IPS-NIHi11 (cell line): Measurements from ENCODE around the gene KLHL30.

Source experiments
- DNase-seq: peaks from one replicate; pipeline ENCODE4 v3.0.0; 2012; ENCODE audit warnings: mixed read lengths, low spot score

Gene KLHL30

GRCh38 chr2:238138331-238139195, at the start of gene KLHL30:
KLHL30 (plus strand) TSS chr2:238138668; CDS start chr2:238140755, 2,087 bp downstream.
- no peak for DNase-seq

DNA sequence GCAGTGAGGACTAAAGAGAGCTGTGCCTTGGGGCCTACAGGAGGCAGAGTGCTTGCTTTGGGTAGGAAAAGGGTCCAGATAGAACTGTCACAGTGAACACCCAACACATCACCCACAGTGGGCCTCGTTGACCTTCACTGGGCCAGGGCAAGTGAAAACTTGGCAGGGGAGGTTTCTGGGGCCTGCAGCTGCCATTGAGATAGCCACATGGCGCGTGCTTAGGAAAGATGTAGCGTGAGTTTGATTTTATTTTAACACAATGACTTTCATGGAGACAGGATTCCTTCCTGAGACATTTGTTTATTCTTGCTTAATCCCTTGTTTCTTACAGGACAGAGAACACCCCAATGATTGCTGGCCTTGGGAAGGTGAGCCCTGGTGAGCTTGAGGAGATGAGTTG, 47.6 kb upstream of the KLHL30 start:
- no peak for DNase-seq

DNA sequence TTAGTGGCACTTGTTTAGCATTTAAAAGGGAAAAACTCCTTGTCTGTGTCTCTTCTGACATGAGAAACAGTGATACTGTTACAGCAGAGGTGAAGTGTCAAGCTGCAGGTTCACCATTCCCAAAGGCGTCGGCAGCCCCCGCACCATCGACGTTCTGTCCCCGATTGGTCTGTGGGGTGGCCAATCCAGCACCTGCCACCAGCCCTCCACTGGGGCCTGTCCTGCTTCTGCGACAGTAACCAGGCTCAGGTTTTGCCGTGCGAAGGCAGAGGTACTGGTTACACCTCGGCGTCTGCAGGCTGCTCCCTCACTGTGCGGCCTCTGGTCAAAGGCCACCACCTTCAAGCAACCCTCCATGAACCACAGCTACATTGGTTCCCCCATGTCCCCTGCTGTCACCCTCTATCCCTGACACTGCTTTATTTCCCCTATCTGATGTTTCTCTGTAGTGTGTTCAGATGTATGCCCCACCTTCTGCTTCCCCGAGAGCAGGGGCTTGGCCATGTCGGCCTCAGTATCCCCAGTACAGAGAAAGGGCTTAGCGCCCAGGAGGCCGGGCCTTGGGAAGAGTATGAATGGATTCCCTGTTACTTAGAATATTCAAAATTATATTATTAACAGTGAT, 46.9 kb upstream of the KLHL30 start:
- peak; percentile 5 for DNase-seq

DNA sequence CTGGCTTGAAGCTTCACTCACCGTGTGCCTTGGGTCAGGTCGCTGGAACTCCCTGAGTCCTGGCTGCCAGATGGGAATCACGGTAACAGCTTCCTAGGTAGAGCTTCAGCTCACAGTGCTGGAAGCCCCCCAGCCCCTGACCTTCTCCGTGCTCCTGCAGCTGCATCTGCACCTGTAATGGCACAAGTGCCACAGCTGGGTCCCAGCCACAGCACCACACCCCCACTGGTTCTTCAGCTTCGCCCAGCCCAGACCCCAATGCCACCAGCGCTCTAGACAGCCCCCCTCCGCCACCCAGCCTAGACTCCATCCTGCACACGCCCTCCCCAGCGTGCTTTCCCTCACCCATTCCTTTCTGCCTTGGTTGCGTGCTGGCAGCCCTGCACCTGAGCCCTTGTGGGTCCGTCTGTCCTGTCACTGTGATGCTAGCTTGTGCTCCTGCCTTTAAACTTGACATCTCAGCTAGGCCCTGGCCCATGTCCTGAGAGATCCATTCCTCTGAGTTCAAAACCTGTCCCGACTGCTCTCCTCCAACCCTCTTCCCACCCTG, 45.9 kb upstream of the KLHL30 start:
- DNase-seq = peak; percentile 4

- DNase-seq = peak; percentile 23
These were observed 45.0 kb upstream of the KLHL30 start for GRCh38 chr2:238093181-238094140.

GRCh38 chr2:238094438-238095022, 43.9 kb upstream of the KLHL30 start:
- no peak for DNase-seq

DNA sequence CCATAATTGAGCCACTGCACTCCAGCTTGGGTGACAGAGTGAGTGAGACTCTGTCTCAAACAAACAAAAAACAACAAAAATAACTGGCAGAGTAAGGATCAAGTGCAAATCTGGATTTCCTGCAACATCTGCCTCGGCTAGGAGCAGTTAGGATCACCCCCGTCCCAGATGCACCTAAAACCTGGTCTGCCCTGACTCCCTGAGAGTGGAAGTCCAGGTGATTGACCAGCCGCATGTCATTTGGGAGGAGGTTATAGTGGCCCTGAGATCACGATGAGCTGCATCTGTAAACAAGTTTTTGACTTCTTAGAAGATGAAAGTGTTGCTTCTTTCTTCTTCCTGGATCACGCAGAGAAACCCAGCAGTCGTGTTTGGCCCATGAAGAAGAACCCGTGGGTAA, 43.3 kb upstream of the KLHL30 start:
- no peak for DNase-seq

DNA sequence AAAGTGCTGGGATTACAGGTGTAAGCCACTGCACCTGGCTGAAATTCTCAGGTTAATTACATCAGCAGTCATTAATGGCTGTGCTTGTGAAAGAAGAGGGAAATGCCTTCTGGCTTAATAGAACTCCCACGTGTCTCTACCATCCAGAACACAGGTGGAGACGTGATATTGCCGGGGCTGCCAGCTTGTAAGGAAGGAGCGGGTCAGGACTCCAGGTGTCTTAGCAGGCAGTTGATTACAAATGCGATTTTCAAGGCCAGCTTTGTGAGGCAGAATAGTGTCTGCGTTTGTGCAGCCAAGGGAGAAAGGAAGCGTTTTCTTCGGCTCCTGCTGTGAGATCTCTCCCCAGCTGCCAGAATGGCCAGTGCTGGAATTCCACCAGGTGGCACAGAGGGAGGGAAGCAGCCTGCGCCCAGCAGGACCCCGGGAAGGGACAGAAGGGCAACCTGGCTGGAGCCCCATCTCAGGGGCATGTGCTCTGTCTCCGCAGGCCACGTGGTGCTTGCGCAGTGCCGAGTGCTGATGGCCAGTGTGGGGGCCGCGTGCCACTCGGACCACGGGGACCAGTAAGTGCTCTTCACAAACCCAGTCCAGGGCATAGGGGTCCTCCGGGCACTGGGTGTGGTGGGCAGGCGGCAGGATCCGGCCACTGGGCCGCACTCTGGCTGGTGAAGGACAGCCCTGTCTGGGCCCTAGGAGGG, 42.0 kb upstream of the KLHL30 start:
- DNase-seq = peak; percentile 55

DNA sequence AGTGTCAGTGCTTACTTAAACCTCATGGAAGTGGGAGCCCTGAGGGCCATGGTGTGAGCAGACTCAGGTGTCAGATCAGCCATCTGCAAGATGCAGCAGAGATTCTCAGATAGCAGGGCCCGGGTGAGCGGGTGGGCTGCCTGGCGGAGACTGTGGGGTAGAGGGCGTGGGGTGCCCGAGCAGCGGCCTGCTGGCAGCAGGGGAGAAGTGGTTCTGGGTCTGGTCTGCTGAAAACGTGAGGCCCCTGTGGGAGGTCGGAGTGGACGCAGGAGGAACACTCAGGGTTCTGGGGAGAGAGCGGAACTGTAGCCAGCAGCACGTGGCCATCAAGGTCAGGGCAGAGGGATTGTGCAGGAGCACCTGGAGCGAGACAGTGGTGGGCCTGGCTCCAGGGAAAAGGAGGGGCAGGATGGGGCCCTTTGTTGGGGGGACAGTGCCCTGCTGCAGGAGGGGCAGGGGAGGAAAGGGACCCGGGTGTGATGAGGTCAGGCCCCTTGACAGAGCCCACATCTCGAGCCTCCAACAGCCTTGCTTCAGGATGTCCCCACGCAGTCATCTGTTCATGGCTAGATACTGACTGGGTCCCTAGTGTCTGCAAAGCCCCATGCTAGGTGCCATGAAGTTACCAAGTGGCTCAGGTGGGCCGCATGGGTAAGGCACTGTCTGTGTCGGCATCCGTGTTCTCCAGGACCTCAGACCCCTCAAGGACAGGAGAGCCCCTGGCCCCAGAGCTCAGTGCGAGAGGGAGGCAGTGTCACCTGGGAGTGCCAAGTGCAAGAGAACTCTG, 41.1 kb upstream of the KLHL30 start:
- peak; percentile 16 for DNase-seq

DNA sequence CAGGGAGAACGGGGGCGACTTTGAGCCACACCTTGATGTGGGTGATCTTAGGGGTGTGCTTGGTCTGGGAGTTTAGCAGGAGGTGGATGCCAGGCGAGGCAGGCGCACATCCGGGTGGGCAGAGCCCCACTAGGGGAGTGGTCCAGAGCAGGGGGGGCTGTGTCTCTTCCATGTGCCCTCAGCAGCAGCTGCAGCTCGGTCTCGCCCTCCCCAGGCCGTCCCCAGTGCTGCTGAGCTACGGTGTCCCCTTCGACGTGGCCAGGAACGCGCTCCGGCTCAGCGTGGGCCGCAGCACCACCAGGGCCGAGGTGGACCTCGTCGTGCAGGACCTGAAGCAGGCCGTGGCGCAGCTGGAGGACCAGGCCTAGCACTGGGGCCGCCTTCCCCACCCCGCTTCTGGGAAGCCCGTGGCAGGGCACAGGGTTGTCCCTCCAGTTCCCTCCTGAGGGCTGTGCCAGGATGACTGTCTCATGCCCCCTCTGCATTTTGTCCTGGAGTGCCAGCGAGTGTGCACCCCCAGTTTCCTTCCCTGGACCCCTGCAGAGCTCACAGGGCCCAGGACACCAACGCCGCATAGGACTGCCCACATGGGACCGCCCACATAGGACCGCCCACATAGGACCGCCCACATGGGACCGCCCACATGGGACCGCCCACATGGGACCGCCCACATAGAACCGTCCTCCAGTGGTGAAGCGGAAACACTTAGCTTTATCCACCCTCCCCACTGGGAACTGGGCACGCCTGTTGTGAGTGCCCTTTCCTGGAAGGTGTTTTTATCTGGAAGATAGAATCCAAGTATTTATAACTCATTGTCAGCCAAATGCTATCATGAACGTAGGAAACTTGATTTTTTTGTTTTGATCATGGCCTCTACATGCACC, 40.2 kb upstream of the KLHL30 start:
- DNase-seq = peak; percentile 91

- DNase-seq = no peak
These were observed 39.4 kb upstream of the KLHL30 start for GRCh38 chr2:238098901-238099713.

DNA sequence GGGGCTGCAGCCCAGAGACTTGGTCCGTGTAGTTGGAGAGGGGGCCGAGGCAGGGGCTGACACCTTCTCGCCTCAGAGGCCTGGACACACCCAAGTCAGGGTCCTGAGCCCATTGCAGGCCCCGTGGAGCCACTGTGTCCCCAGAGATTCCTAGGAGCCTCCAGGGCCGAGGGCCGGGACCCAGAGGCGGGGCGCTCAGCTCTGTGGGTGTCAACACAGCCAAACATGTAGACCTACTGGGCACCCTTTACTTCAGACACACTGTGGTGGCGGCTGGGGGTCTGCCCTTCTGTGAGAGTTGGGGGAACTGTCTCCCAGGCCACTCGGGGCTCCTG, 38.8 kb upstream of the KLHL30 start:
- peak; percentile 5 for DNase-seq

DNA sequence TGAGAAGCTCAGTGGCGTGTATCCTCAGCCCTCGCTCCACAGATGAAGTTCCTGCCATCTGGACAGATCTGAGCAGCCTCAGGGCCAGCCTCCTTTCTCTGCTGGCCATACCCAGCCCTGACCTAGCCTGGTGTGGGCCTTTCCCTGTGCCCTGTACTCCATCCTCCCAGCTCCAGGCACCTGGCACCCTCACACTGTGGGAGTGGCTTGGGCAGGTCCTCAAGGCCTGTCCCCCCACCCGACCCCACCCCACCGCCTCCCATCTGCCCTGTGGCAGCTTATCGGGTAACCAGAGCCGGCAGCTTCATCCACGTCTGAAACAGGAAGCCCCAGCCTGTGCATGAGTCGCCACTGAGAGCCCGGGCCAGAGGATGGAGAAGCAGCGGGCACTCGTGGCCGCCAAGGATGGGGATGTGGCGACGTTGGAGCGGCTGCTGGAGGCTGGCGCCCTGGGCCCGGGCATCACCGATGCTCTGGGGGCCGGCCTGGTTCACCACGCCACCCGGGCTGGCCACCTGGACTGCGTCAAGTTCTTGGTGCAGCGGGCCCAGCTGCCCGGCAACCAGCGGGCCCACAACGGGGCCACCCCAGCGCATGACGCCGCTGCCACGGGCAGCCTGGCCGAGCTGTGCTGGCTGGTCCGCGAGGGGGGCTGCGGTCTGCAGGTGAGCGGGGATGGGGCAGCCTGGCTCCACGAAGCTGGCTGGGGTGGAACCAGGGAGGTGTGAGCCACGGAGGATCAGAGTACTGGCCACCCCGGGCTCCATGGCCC, 38.2 kb upstream of the KLHL30 start, which contains the start of gene ESPNL:
ESPNL (plus strand) TSS at position 292 of the 772 bp plus-strand sequence; CDS start at position 372, 80 bp downstream.
- DNase-seq = peak; percentile 14

DNA sequence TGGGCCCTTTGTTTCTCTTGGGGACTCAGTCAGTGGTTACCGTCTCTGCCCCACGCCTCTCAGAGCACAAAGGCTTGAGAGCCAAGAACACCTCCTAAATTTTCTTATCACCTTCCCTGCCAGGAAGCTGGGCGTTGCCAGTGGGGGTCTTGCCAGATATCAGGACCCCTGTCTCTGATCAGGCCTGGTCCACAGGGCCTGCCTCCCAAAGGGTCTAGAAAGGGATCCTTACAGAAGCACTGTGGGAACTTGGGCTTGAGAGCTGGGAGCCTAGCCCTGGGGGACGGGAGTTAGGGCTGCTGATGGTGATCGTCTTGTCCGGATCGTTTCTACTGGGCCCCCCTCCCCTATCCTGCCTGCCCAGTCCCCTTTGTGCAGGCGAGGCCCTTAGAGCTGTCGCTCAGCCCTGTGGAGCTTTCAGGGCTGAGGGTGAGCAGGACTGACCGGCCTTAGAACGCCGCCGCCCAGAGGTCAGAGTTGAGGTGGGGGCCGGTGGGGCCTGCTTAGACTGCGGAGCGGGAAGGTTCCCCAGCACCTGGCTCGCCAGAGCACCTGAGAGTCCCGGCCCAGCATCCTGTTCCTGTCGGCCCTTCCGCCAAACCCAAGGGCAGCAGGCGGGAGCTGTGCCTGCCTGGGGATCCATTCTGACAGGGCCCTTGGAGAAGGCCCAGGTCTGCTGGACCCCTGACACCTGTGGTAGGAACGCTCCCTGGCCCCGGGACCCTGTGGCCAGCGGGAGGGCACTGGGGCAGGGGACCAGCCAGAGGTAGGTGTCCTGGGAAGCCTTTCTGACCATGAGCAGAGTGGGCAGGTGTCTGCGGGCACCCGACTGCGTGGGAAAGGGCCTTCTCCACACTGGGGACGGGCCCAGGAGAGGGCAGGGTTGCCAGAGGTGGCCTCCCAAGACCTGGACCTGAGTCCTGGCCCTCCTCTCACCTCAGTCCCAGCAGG, 37.4 kb upstream of the KLHL30 start:
- DNase-seq = peak; percentile 10

DNA sequence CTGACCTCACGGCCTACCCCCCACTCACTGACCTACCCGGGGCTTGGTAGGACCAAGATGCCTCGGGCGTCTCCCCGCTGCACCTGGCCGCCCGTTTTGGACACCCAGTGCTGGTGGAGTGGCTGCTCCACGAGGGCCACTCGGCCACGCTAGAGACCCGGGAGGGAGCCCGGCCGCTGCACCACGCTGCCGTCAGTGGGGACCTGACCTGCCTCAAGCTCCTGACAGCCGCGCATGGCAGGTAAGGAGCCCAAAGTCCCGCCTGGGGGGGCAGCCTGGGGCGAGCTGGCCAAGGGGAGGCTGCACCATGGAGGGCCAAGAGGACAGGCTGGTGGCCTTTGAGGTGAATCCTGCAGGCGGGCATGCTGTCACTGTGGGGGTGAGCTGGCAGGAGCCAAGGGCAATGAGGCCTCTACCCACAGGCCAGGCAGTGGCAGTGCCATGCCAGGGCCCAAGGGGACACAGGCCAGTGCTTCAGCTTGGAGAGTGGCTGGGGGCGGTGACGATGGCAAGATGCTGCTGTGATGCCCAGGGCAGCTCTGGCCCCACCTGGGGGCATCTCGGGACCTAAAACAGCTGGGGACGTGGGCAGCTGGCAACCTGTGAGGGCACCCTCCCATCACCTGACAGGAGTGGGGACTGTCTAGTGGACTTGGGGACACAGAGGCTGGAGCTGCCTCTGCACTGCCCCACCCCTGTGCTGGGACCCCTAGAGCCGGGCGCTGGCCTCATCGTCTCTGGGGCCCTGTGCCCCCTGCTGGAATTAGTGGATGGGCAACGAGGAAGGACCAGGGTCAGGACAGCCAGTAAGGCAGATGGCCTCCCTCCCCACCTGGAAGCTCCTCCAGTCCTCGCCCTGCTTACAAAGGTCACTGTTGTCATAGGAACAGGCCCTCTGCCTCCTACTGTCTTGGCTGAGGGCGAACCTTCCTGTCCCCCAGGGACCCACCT, 36.3 kb upstream of the KLHL30 start:
- peak; percentile 19 for DNase-seq
